ENCODE results near the gene SAE1. TPM values are rescaled to one million over a fixed set of nuclear protein-coding genes. Genes with fewer than 3 reads are reported as not detected.

The SAE1 gene
- total and polyA plus RNA-seq, 2 experiments from 2014 or later = 115 to 236 TPM

DNA sequence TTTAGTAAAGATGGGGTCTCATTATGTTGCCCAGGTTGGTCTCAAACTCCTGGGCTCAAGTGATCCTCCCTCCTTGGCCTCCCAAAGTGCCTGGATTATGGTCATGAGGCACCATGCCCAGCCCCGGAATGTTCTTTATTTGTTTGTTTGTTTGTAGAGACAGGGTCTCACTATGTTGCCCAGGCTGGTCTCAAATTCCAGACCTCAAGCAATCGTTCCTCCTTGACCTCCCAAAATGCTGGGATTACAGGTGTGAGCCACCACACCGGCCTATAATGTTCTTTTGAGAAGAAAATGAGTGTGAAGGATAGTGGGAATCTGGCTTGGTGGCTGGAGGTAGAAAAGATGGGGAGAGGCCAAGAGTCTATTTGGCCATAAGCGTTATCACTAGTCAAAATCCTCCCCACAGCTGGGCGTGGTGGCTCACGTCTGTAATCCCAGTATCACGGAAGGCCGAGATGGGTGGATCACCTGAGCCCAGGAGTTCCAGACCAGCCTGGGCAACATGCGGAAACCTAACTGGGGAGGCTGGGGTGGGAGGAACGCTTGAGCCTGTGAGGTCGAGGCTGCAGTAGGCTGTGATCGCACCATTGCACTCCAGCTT lies 105.5 kb downstream of the SAE1 start:
- H3K4me3 ChIP-seq = no peak overlapping the region
- ATAC-seq (no peak), DNase-seq (ENCODE audit: low spot score) (no peak)
- H3K27me3 Mint-ChIP-seq (ENCODE audit: insufficient read depth, low read depth, poor library complexity) = peaks cover 23% of the 10 kb centered on the region
- H3K9me2 ChIP-seq (ENCODE audit: insufficient read depth) = no peaks in the 10 kb centered on the region
- no peak overlapping the region for H2AFZ ChIP-seq
- H3K36me3 ChIP-seq (ENCODE audit: insufficient read depth) = no peaks in the 10 kb centered on the region
- H4K20me1 ChIP-seq (replicated peaks; ENCODE audit: insufficient read depth) = no peaks in the 10 kb centered on the region
- H3K36me3 Mint-ChIP-seq (ENCODE audit: low read depth) = peaks cover 3% of the 10 kb centered on the region; the same call in 1 of the 3 replicates
- TF ChIP-seq REST (IDR thresholded peaks at IDR 0.05; ENCODE audit: unreplicated experiment) (no peak), EZH2phosphoT487 (IDR thresholded peaks at IDR 0.05; ENCODE audit: unreplicated experiment) (no peak), ZNF331 (CRISPR knock-in tag; IDR thresholded peaks at IDR 0.05; ENCODE audit: low read depth) (no peak), CREB1 (CRISPR knock-in tag; IDR thresholded peaks at IDR 0.05; ENCODE audit: low read depth) (no peak), ZNF462 (CRISPR knock-in tag; IDR thresholded peaks at IDR 0.05) (no peak), JUNB (IDR thresholded peaks at IDR 0.05; ENCODE audit: unreplicated experiment) (no peak), STAT1 (IDR thresholded peaks at IDR 0.05; ENCODE audit: unreplicated experiment) (no peak), ETS1 (IDR thresholded peaks at IDR 0.05) (no peak), POLR2AphosphoS5 (IDR thresholded peaks at IDR 0.05; ENCODE audit: low read depth) (no peak), NANOG (IDR thresholded peaks at IDR 0.05; ENCODE audit: borderline replicate concordance) (no peak), ZNF114 (CRISPR knock-in tag; IDR thresholded peaks at IDR 0.05) (no peak), EZH2 (IDR thresholded peaks at IDR 0.05; ENCODE audit: low read depth, unreplicated experiment) (no peak)
- TF ChIP-seq, protein P1, sequence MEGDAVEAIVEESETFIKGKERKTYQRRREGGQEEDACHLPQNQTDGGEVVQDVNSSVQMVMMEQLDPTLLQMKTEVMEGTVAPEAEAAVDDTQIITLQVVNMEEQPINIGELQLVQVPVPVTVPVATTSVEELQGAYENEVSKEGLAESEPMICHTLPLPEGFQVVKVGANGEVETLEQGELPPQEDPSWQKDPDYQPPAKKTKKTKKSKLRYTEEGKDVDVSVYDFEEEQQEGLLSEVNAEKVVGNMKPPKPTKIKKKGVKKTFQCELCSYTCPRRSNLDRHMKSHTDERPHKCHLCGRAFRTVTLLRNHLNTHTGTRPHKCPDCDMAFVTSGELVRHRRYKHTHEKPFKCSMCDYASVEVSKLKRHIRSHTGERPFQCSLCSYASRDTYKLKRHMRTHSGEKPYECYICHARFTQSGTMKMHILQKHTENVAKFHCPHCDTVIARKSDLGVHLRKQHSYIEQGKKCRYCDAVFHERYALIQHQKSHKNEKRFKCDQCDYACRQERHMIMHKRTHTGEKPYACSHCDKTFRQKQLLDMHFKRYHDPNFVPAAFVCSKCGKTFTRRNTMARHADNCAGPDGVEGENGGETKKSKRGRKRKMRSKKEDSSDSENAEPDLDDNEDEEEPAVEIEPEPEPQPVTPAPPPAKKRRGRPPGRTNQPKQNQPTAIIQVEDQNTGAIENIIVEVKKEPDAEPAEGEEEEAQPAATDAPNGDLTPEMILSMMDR (conservative IDR thresholded peaks at IDR 0.05; ENCODE audit: low read depth in 2 of 2) = no peak
- H3K9me3 Mint-ChIP-seq = no peaks in the 10 kb centered on the region
- H3F3A ChIP-seq (replicated peaks; ENCODE audit: low read depth) = peaks cover 34% of the 10 kb centered on the region
- H3K27ac Mint-ChIP-seq = no peak overlapping the region
- H3K4me1 ChIP-seq (ENCODE audit: insufficient read depth) = peaks cover 32% of the 10 kb centered on the region
- H3K79me2 ChIP-seq (replicated peaks; ENCODE audit: insufficient read depth) = peaks cover 4% of the 10 kb centered on the region; the same call in 1 of the 2 replicates
- no peak overlapping the region for H3K4me3 Mint-ChIP-seq
- no peak overlapping the region for H3K27ac ChIP-seq (ENCODE audit: low read depth)
- H3K4me2 ChIP-seq = no peak overlapping the region
- H3K27me3 ChIP-seq (ENCODE audit: insufficient read depth) = peaks cover 21% of the 10 kb centered on the region
- peaks cover 28% of the 10 kb centered on the region for H3K4me1 Mint-ChIP-seq

All from GM23338 (cell line).